T-helper 2 cell treated with Interferon-gamma antibody and Interleukin-4, amounts not matched to agents 5 μg/mL and 100 μg/mL, for 36 hours (primary cell): ENCODE results near the gene DBNDD2.
A peak's percentile ranks its signal among the peaks of the same experiment; 100 is the strongest.

Source experiments
- DNase-seq: peaks from one replicate; pipeline ENCODE4 v3.0.0; 2021; ENCODE audit warnings: low spot score
- H3K27ac Mint-ChIP-seq: one replicate; pipeline ENCODE4 v1.8.0; 2021; ENCODE audit warnings: mild to moderate bottlenecking, mixed read lengths
- H3K27me3 Mint-ChIP-seq: one replicate; pipeline ENCODE4 v1.8.0; 2021; ENCODE audit warnings: low read depth, mixed read lengths
- H3K36me3 Mint-ChIP-seq: one replicate; pipeline ENCODE4 v1.8.0; 2021; ENCODE audit warnings: low read depth, mixed read lengths
- H3K4me1 Mint-ChIP-seq: one replicate; pipeline ENCODE4 v1.8.0; 2021; ENCODE audit warnings: low read depth, mixed read lengths
- H3K4me3 Mint-ChIP-seq: one replicate; pipeline ENCODE4 v1.8.0; 2022; ENCODE audit warnings: mild to moderate bottlenecking, moderate library complexity, mixed read lengths
- H3K9me3 Mint-ChIP-seq: one replicate; pipeline ENCODE4 v1.8.0; 2021; ENCODE audit warnings: mixed read lengths

DBNDD2 gene

DNA sequence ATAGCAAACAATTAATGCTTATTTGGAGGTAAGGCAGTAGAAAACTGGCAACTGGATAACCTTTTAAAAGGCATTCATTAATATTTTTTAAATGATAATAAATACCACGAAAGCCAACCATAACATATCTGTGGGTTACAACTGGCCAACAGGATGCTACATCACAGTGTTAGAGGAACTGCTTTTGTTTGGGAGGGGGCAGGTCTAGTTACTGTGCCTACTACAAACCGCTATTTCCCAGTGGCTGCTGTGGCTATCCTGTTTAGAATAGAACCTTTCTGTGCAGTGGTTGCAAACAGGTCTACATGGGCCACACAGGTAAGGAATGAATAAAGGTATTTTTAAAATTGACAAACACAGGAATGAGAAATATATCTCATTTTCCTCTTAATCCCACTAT, 8.8 kb downstream of the DBNDD2 start:
- Mint-ChIP-seq H3K4me3 (peak overlapping the region; percentile 94), H3K9me3 (no peaks in the 10 kb centered on the region), H3K27ac (peak overlapping the region; percentile 90), H3K27me3 (peaks cover 3% of the 10 kb centered on the region), H3K4me1 (peaks cover 27% of the 10 kb centered on the region), H3K36me3 (peaks cover 26% of the 10 kb centered on the region)
- DNase-seq, result no peak

DNA sequence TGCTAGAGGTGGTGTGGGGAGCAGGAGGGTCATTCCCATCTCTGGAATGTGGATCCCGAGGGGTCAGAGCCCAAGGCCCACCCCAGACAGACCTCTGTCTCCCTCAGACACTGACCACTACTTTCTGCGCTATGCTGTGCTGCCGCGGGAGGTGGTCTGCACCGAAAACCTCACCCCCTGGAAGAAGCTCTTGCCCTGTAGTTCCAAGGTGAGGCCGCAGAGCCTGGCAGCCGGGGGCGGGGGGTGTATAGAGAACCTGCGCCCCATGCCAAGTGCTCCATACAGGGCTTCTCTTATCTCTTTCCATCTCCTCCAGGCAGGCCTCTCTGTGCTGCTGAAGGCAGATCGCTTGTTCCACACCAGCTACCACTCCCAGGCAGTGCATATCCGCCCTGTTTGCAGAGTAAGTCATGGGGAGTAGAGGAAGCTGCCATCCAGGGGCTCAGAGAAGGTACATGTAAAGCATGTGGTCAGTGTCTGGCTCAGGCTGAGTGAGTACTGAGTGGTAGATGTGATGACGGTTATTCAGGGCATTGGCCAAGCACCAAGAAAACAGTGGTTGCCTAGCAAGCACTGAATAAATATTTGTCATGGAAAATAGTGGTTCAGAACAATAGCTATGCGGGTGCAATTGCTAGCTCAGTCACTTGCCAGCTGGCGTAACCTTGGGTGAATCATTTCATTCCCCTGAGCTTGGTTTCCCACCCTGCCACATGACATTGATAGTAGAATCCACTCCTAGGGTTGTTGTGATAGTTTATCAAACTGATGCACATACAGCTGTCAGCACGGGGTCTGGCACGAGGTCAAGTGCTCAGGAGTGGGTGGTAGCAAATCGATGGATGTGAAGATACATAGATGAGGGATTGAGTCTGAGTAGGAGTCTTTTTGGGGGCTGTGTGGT, 11.4 kb downstream of the DBNDD2 start:
- Mint-ChIP-seq H3K4me3 (no peak overlapping the region), H3K4me1 (peaks cover 26% of the 10 kb centered on the region), H3K9me3 (no peaks in the 10 kb centered on the region), H3K27me3 (no peaks in the 10 kb centered on the region), H3K36me3 (peaks cover 37% of the 10 kb centered on the region), H3K27ac (no peak overlapping the region)
- DNase-seq, result no peak

DNA sequence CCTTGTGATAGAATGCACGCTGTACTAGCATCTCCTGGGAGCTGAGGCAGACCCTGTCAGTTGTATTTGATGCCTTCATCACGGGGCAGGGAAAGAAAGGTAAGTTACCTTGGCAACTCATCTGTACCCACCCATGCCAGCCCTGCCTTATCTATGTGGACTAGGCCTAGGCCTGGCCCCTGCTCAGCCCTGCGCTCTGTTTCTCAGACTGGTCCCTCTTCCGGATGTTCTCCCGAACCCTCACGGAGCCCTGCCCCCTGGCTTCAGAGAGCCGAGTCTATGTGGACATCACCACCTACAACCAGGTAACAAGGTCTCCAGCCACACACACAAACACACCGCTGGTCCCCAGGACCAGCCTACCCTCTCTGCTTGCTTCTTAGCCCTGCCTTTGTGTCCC, 12.0 kb downstream of the DBNDD2 start:
- no peak overlapping the region for H3K27ac Mint-ChIP-seq
- peaks cover 25% of the 10 kb centered on the region for H3K4me1 Mint-ChIP-seq
- H3K36me3 Mint-ChIP-seq, result peaks cover 42% of the 10 kb centered on the region
- no peaks in the 10 kb centered on the region for H3K9me3 Mint-ChIP-seq
- no peak overlapping the region for H3K4me3 Mint-ChIP-seq
- no peaks in the 10 kb centered on the region for H3K27me3 Mint-ChIP-seq
- no peak for DNase-seq

DNA sequence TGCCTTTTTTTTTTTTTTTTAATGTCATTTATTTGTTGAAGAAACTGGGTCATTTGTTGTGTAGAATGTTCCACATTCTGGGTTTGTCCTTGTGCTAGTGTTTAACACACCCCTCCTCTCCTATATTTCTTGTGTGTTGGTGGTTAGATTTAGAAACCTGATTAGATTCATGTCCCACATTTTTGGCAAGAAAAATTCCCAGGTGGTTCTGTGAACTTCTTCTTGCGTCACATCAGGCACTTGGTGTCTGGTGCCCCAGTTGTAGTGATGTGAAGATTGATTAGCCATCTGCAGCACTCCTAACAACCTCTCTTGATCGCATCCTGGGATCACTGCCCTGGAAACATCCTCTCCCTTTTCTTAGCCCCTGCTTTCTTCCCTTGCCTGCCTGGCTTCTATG, 15.6 kb downstream of the DBNDD2 start:
- Mint-ChIP-seq H3K36me3 (peaks cover 43% of the 10 kb centered on the region), H3K4me3 (no peak overlapping the region), H3K27ac (no peak overlapping the region)

DNA sequence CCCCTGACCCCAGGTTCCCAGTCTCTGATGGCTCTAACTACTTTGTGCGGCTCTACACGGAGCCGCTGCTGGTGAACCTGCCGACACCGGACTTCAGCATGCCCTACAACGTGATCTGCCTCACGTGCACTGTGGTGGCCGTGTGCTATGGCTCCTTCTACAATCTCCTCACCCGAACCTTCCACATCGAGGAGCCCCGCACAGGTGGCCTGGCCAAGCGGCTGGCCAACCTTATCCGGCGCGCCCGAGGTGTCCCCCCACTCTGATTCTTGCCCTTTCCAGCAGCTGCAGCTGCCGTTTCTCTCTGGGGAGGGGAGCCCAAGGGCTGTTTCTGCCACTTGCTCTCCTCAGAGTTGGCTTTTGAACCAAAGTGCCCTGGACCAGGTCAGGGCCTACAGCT, 17.5 kb downstream of the DBNDD2 start:
- H3K9me3 Mint-ChIP-seq, result no peaks in the 10 kb centered on the region
- no peaks in the 10 kb centered on the region for H3K4me1 Mint-ChIP-seq
- H3K27ac Mint-ChIP-seq, result no peak overlapping the region
- DNase-seq, result no peak
- H3K36me3 Mint-ChIP-seq, result peaks cover 30% of the 10 kb centered on the region
- no peak overlapping the region for H3K4me3 Mint-ChIP-seq
- no peaks in the 10 kb centered on the region for H3K27me3 Mint-ChIP-seq

More for the DNA sequence above, 15.6 kb downstream of the DBNDD2 start:
- no peak for DNase-seq
- Mint-ChIP-seq H3K27me3 (no peaks in the 10 kb centered on the region), H3K9me3 (no peaks in the 10 kb centered on the region), H3K4me1 (no peaks in the 10 kb centered on the region)

DNA sequence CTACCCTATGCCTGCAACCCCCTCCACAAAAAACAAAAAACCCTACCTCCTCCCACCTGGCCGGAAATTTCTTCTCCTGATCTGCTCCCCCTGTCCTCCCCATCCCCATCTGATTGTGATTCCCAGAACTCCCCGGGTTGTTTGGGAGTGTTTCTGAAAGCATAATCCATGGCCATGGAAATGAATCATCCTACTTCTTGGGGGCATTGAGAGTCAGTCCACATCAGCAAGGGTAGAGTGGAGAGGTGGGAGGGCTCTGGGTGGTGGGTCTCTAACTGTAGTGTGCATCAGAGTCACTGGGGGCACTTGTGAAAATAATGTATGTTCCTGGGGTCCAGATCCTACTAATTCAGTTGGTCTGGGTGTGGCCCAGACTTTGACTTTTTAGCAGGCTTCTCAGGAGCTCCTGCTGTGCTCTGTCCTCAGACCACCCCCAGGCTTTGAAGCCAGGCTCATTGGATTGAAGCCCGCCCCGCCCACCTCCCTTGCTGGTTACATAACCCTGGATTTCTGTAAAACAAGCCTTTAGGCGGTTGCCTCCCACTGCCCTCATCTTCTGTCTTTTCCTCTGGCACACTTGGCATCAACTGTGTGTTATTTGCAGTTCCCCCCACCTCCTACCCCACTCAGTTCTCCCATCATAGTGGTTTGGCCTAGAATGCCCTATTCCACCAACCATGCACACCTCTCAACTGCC, 18.4 kb downstream of the DBNDD2 start:
- Mint-ChIP-seq H3K4me1 (no peaks in the 10 kb centered on the region), H3K36me3 (peaks cover 29% of the 10 kb centered on the region), H3K4me3 (no peak overlapping the region), H3K9me3 (no peaks in the 10 kb centered on the region), H3K27ac (no peak overlapping the region), H3K27me3 (no peaks in the 10 kb centered on the region)
- DNase-seq, result no peak

DNA sequence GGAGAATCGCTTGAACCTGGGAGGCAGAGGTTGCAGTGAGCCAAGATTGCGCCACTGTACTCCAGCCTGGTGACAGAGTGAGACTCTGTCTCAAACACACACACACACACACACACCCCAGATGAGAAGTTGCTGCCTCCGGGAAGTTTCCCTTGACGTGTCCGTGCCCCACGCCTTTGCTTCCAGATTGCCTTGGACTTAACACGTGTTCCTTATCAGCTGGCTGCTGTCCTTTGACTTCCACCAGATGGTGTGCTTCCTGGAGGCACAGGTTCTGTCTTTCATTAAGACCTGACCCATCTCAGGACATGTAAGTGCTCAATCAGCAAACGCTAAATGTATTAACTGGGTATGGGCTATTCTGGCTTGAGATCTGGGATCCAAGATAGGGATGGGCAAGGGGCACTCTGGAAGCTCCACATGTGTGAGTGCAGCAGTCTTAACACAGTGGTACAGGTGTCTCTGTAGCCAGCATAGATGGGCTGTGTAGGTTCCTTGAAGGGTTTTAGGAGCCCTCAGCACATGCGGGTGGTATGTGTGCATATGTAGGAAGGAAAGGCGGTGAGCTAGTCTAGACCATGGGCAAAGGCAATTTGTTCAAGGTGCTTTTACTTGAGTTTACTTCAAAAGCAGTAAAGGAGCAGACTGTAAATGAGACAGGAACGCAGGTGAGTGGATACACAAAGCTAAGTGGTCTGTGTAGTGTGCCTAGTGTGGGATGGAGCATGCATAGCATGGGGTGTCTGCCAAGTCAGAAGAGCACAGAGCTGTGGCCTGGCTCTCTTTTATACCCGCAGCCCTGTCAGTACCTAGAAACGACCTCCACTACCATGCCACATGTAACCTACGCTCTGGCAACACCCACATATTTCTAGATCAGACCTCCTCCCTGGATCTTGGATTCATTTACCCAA, 19.4 kb downstream of the DBNDD2 start:
- no peak for DNase-seq
- H3K9me3 Mint-ChIP-seq, result no peaks in the 10 kb centered on the region
- H3K27ac Mint-ChIP-seq, result peak overlapping the region; percentile 9
- no peaks in the 10 kb centered on the region for H3K27me3 Mint-ChIP-seq
- peaks cover 26% of the 10 kb centered on the region for H3K36me3 Mint-ChIP-seq
- H3K4me3 Mint-ChIP-seq, result no peak overlapping the region
- peaks cover 5% of the 10 kb centered on the region for H3K4me1 Mint-ChIP-seq

DNA sequence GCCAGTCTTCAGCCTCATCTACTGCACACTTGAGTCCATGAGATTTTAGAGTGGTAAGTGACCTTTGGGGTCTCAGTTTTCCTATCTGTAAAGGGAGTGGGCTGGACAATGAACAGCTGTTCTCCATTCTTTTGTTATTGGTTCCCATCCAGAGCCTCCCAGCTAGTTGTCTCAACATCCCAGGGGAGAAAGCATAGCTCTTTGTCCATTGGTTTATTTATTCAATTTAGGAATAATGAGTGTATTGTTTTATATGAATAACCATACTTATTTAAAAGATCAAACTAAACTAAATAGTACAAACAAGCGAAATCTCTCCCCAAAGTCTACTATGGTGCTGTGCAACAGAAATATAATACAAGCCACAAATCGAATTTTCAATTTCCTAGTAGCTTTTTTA, 21.5 kb downstream of the DBNDD2 start:
- no peaks in the 10 kb centered on the region for H3K27me3 Mint-ChIP-seq
- H3K36me3 Mint-ChIP-seq, result peaks cover 24% of the 10 kb centered on the region
- H3K27ac Mint-ChIP-seq, result no peak overlapping the region
- no peak overlapping the region for H3K4me3 Mint-ChIP-seq
- DNase-seq, result no peak
- H3K9me3 Mint-ChIP-seq, result no peaks in the 10 kb centered on the region
- peaks cover 6% of the 10 kb centered on the region for H3K4me1 Mint-ChIP-seq

DNA sequence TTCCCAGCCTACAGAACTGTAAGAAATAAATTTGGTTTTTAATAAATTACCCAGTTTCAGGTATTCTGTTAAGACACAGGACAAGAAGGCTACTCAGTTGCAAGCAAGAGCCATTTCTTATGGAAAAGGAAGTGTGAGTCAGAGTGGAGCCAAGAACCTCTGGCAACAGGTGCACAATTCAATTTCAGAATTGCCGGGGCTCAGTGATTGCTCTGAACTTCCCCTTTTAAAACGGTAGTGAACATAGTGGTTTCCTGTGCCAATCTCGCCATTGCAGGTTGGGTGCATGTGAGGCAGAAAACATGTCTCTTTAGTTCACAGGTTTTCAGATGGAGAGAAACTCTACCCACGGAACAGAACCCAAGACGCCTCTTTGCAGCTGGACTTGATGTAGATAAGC, 24.2 kb downstream of the DBNDD2 start:
- Mint-ChIP-seq H3K27me3 (no peaks in the 10 kb centered on the region), H3K4me3 (no peak overlapping the region), H3K9me3 (no peaks in the 10 kb centered on the region), H3K27ac (no peak overlapping the region), H3K4me1 (peaks cover 16% of the 10 kb centered on the region), H3K36me3 (peaks cover 14% of the 10 kb centered on the region)
- no peak for DNase-seq

DNA sequence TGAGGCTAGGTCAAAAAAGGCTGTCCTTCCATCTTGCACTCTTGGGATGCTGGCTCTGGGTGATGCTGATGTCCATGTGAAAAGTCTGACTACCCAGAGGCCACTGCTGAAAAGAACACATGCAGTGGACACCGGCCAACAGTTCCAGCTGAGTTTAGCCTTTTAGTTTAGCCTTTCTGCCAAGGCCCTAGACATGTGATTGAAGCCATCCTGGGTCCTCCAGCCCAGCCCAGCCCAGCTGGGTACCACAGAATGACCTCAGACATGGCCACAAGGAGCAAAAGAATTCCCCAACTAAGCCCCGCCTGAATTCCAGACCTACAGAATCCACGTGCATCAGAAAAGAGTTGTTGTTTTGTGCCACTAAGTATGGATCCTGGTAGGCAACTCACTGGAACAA, 25.2 kb downstream of the DBNDD2 start:
- H3K9me3 Mint-ChIP-seq, result no peaks in the 10 kb centered on the region
- H3K27me3 Mint-ChIP-seq, result no peaks in the 10 kb centered on the region
- H3K4me3 Mint-ChIP-seq, result no peak overlapping the region
- DNase-seq, result no peak
- peaks cover 16% of the 10 kb centered on the region for H3K4me1 Mint-ChIP-seq
- peaks cover 14% of the 10 kb centered on the region for H3K36me3 Mint-ChIP-seq
- no peak overlapping the region for H3K27ac Mint-ChIP-seq

DNA sequence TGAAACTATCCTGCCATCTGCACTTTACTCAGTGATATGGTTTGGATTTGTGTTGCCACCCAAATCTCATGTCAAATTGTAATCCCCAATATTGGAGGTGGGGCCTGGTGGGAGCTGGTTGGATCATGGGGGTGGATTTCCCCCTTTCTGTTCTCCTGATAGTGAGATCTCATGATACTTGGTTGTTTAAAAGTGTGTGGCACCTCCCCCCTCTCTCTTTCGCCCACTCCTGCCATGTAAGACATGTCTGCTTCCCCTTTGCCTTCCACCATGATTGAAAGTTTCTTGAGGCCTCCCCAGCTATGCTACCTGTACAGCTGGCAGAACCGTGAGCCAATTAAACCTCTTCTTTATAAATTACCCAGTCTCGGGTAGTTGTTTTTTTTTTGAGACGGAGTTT, 25.9 kb downstream of the DBNDD2 start:
- peaks cover 16% of the 10 kb centered on the region for H3K4me1 Mint-ChIP-seq
- peaks cover 14% of the 10 kb centered on the region for H3K36me3 Mint-ChIP-seq
- no peak overlapping the region for H3K4me3 Mint-ChIP-seq
- DNase-seq, result no peak
- no peaks in the 10 kb centered on the region for H3K27me3 Mint-ChIP-seq
- H3K9me3 Mint-ChIP-seq, result no peaks in the 10 kb centered on the region
- H3K27ac Mint-ChIP-seq, result no peak overlapping the region

DNA sequence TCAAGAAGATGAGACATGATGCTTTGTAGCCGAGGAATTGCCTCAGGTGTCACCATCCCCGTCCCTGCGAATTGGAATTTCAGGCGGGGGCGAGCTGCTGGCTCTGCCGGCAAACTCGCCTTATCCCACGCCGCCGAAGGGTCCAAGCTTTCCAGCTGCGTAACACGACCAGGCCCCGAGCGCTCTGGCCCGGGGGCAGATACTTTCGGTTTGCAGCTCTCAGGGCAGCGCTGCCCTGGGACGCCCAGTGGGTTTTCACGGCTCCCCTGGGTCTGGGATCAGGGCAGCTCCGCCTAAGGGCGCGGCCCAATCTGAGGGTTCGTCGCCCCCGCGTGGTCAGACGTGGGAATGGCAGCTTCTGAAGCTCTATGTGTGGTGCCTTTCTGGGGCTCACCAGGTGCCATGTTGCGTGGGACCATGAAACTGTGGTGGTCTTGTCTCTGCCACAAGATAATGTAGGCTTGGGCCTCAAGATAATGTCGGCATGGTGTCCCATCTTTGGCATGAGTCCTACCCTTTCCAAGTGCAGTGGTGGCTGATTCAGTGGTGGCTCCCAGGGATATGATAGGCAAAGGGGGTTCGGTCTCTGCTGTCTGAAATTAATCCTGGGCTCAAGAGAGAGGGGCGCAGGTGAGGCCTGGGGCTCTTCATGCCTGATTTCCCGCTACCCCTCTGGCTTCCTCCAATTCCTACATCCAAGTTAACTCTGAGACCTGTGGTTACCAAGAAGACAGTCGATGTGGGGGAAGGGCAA, 28.8 kb downstream of the DBNDD2 start:
- Mint-ChIP-seq H3K4me1 (peaks cover 16% of the 10 kb centered on the region), H3K27ac (no peak overlapping the region), H3K9me3 (no peaks in the 10 kb centered on the region), H3K27me3 (peaks cover 2% of the 10 kb centered on the region), H3K4me3 (peak overlapping the region; percentile 84), H3K36me3 (peaks cover 10% of the 10 kb centered on the region)
- peak; percentile 76 for DNase-seq

DNA sequence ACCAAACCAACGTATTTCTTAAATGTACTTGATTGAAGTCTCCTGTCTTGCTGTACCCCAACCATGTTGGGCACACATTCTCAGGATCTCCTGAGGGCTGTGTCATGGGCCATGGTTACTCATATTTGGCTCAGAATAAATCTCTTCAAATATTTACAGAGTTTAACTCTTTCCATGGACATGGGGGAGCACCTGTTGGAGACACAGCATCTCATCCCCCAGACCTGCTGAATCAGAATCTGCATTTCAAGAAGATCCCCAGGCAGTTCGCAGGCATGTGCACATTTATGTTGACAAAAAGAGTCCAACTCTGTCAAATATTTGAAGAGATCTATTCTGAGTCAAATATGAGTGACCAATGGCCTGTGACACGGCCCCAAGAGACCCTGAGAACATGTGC, 32.3 kb downstream of the DBNDD2 start:
- H3K4me3 Mint-ChIP-seq, result no peak overlapping the region
- H3K9me3 Mint-ChIP-seq, result no peaks in the 10 kb centered on the region
- H3K27me3 Mint-ChIP-seq, result peaks cover 13% of the 10 kb centered on the region
- peaks cover 33% of the 10 kb centered on the region for H3K4me1 Mint-ChIP-seq
- no peaks in the 10 kb centered on the region for H3K36me3 Mint-ChIP-seq
- no peak for DNase-seq
- no peak overlapping the region for H3K27ac Mint-ChIP-seq
